H1 (cell line): ENCODE measurements around the gene ZBTB16. TPM values are rescaled to one million over a fixed set of nuclear protein-coding genes. Genes with fewer than 3 reads are reported as not detected.

Source experiments
- CTCF ChIA-PET: fragments of 300-600 bp; sonication (Branson Sonifier 250); formaldehyde crosslinking; loops from one replicate; lab custom pipeline; 2021; ENCODE audit not compliant: partially characterized antibody; lab: Charles Lee
- POLR2A ChIA-PET: fragments of 300-600 bp; sonication (Branson Sonifier 250); formaldehyde crosslinking; loops from one replicate; lab custom pipeline; 2021; ENCODE audit warnings: inconsistent platforms; ENCODE audit not compliant: partially characterized antibody; lab: Charles Lee
- DNase-seq, 2 experiments: peaks; one replicate each; pipeline versions ENCODE4 v3.0.0 to v3.0.0-alpha.2; 2010 to 2022; ENCODE audit warnings: low spot score in 2 of 2, low read depth in 1 of 2, mixed read lengths in 1 of 2
- FAIRE-seq: peaks from 2 replicates; lab custom pipeline; 2011; peaks lifted over from hg19 to GRCh38; lab: Jason Lieb, UNC
- H2AFZ ChIP-seq: 2 replicates; pipeline ENCODE4 v1.8.1; 2012; ENCODE audit warnings: low read length, inconsistent platforms
- H2AK5ac ChIP-seq: 2 replicates; pipeline ENCODE4 v1.6.1; 2013; ENCODE audit warnings: low read depth, low read length
- H2BK120ac ChIP-seq: replicated peaks from 2 replicates; pipeline ENCODE3; 2013; ENCODE audit warnings: low read depth, low read length, inconsistent platforms
- H2BK12ac ChIP-seq: 2 replicates; pipeline ENCODE4 v1.6.1; 2013; ENCODE audit warnings: low read depth, low read length
- H2BK15ac ChIP-seq: 2 replicates; pipeline ENCODE4 v1.6.1; 2013; ENCODE audit warnings: low read length
- H2BK20ac ChIP-seq: 2 replicates; pipeline ENCODE4 v1.6.1; 2013; ENCODE audit warnings: low read length
- H2BK5ac ChIP-seq: 2 replicates; pipeline ENCODE4 v1.6.1; 2013; ENCODE audit warnings: low read depth, low read length
- H3K14ac ChIP-seq: 2 replicates; pipeline ENCODE4 v1.6.1; 2013; ENCODE audit warnings: inconsistent platforms; ENCODE audit not compliant: insufficient read length
- H3K18ac ChIP-seq: 2 replicates; pipeline ENCODE4 v1.6.1; 2013; ENCODE audit warnings: low read length; ENCODE audit errors: extremely low read depth
- H3K23ac ChIP-seq: 2 replicates; pipeline ENCODE4 v1.6.1; 2013; ENCODE audit warnings: inconsistent platforms; ENCODE audit not compliant: insufficient read length
- H3K23me2 ChIP-seq: 2 replicates; pipeline ENCODE4 v1.6.1; 2013; ENCODE audit warnings: low read depth, low read length
- H3K27ac ChIP-seq: 2 replicates; pipeline ENCODE4 v1.6.1; 2011; ENCODE audit warnings: low read depth, low read length, inconsistent platforms
- H3K27me3 ChIP-seq, 4 experiments: replicated peaks in 1 of 4; 1 replicate in 1 of 4; 2 replicates in 3 of 4; pipeline versions ENCODE4 v1.6.1 to v1.8.1; 2011 to 2013; ENCODE audit warnings: low read length in 3 of 4, mild to moderate bottlenecking in 3 of 4, inconsistent platforms in 2 of 4, mixed read lengths in 2 of 4, moderate library complexity in 1 of 4; ENCODE audit not compliant: control insufficient read depth in 3 of 4, insufficient read depth in 3 of 4; ENCODE audit errors: extremely low read depth in 1 of 4
- H3K36me3 ChIP-seq, 4 experiments: 2 replicates each; pipeline versions ENCODE4 v1.6.1 to v1.8.1; 2011 to 2013; ENCODE audit warnings: mild to moderate bottlenecking in 4 of 4, low read length in 3 of 4, moderate library complexity in 2 of 4, control low read depth in 1 of 4, inconsistent platforms in 1 of 4; ENCODE audit not compliant: insufficient read depth in 4 of 4, control insufficient read depth in 2 of 4
- H3K4ac ChIP-seq: replicated peaks from 2 replicates; pipeline ENCODE3; 2013; ENCODE audit warnings: low read length, low read depth, mixed read lengths, inconsistent platforms; ENCODE audit not compliant: insufficient read length
- H3K4me1 ChIP-seq, 4 experiments: replicated peaks in 1 of 4; 1 replicate in 1 of 4; 2 replicates in 3 of 4; pipeline versions ENCODE4 v1.6.1 to v1.8.1; 2011 to 2013; ENCODE audit warnings: low read length in 3 of 4, inconsistent platforms in 2 of 4, mixed read lengths in 1 of 4; ENCODE audit not compliant: insufficient read depth in 4 of 4, control insufficient read depth in 3 of 4
- H3K4me2 ChIP-seq, 2 experiments: 2 replicates each; pipeline versions ENCODE4 v1.6.1 to v1.8.1; 2011 to 2013; ENCODE audit warnings: low read depth in 2 of 2, low read length in 2 of 2, control low read depth in 1 of 2, inconsistent platforms in 1 of 2, mild to moderate bottlenecking in 1 of 2; ENCODE audit not compliant: insufficient read depth in 1 of 2
- H3K4me3 ChIP-seq, 4 experiments: fragments of 200-600, 300-600 bp in 1 of 4; sonication (generic), shearing (Covaris generic), sonication (Bioruptor Twin) in 1 of 4; 2 replicates each; pipeline versions ENCODE4 v1.5.1 to v1.8.1; 2011 to 2016; ENCODE audit warnings: low read length in 4 of 4, low read depth in 3 of 4, control low read depth in 2 of 4, inconsistent platforms in 2 of 4, mild to moderate bottlenecking in 2 of 4, mixed read lengths in 1 of 4, moderate library complexity in 1 of 4; ENCODE audit not compliant: insufficient read depth in 2 of 4; ENCODE audit errors: extremely low read depth in 1 of 4
- H3K56ac ChIP-seq: replicated peaks from 2 replicates; pipeline ENCODE3; 2013; ENCODE audit warnings: low read depth, mild to moderate bottlenecking, mixed read lengths, low read length, inconsistent platforms; ENCODE audit not compliant: insufficient read length
- H3K79me1 ChIP-seq: 2 replicates; pipeline ENCODE4 v1.6.1; 2013; ENCODE audit warnings: low read depth, low read length, control low read depth
- H3K79me2 ChIP-seq, 2 experiments: 2 replicates each; pipeline versions ENCODE4 v1.6.1 to v1.8.1; 2012 to 2013; ENCODE audit warnings: low read length in 2 of 2, mild to moderate bottlenecking in 2 of 2, inconsistent platforms in 1 of 2; ENCODE audit not compliant: insufficient read depth in 2 of 2, control insufficient read depth in 1 of 2
- H3K9ac ChIP-seq, 4 experiments: replicated peaks in 1 of 4; 1 replicate in 1 of 4; 2 replicates in 3 of 4; pipeline versions ENCODE4 v1.6.1 to v1.8.1; 2011 to 2013; ENCODE audit warnings: low read depth in 3 of 4, low read length in 3 of 4, control low read depth in 2 of 4, mild to moderate bottlenecking in 2 of 4, moderate library complexity in 2 of 4, inconsistent platforms in 1 of 4; ENCODE audit errors: extremely low read depth in 1 of 4
- H3K9me3 ChIP-seq, 2 experiments: 2 replicates each; pipeline versions ENCODE4 v1.6.1 to v1.8.1; 2012 to 2013; ENCODE audit warnings: mild to moderate bottlenecking in 2 of 2, moderate library complexity in 2 of 2, control low read depth in 1 of 2, inconsistent platforms in 1 of 2, low read depth in 1 of 2, low read length in 1 of 2, mixed read lengths in 1 of 2; ENCODE audit not compliant: insufficient read depth in 2 of 2
- H4K20me1 ChIP-seq, 2 experiments: replicated peaks in 1 of 2; 2 replicates each; pipeline versions ENCODE3 to v1.8.1; 2011 to 2013; ENCODE audit warnings: inconsistent platforms in 2 of 2, low read length in 2 of 2, mild to moderate bottlenecking in 1 of 2; ENCODE audit not compliant: insufficient read depth in 2 of 2, control insufficient read depth in 1 of 2
- H4K5ac ChIP-seq: 2 replicates; pipeline ENCODE4 v1.6.1; 2013; ENCODE audit warnings: low read length, low read depth, mixed read lengths, inconsistent platforms; ENCODE audit not compliant: insufficient read length
- H4K8ac ChIP-seq: 2 replicates; pipeline ENCODE4 v1.8.0; 2013; ENCODE audit warnings: mild to moderate bottlenecking, moderate library complexity, low read length, inconsistent platforms; ENCODE audit not compliant: insufficient read depth; ENCODE audit errors: extremely low read depth
- H4K91ac ChIP-seq: replicated peaks from 2 replicates; pipeline ENCODE3; 2013; ENCODE audit warnings: low read length, mixed read lengths, inconsistent platforms; ENCODE audit not compliant: insufficient read length
- CHD1 ChIP-seq: IDR thresholded peaks from 2 replicates; pipeline ENCODE4 v1.6.1; 2012; ENCODE audit warnings: low read depth, low read length, improper control_type of control experiment
- CHD2 ChIP-seq: IDR thresholded peaks from 2 replicates; pipeline ENCODE4 v1.6.1; 2012; ENCODE audit warnings: low read length, improper control_type of control experiment
- CREB1 ChIP-seq: IDR thresholded peaks from 2 replicates; pipeline ENCODE4 v1.6.1; 2012; ENCODE audit warnings: inconsistent platforms
- EGR1 ChIP-seq: IDR thresholded peaks from 2 replicates; pipeline ENCODE4 v1.6.1; 2011; ENCODE audit warnings: low read depth, low read length, borderline replicate concordance
- JUN ChIP-seq: IDR thresholded peaks from 2 replicates; pipeline ENCODE4 v1.6.1; 2011; ENCODE audit warnings: low read depth, mild to moderate bottlenecking, improper control_type of control experiment, low read length
- MAFK ChIP-seq: IDR thresholded peaks from 2 replicates; pipeline ENCODE4 v1.6.1; 2012; ENCODE audit warnings: low read depth, mild to moderate bottlenecking, improper control_type of control experiment, low read length
- POLR2A ChIP-seq, 2 experiments: IDR thresholded peaks; 1 replicate in 1 of 2; 2 replicates in 1 of 2; pipeline ENCODE4 v1.6.1; 2011; ENCODE audit warnings: low read depth in 2 of 2, low read length in 2 of 2, mild to moderate bottlenecking in 2 of 2; ENCODE audit errors: control extremely low read depth in 1 of 2
- POLR2AphosphoS5 ChIP-seq: IDR thresholded peaks from 2 replicates; pipeline ENCODE4 v1.6.1; 2011; ENCODE audit warnings: low read depth, low read length
- RNF2 ChIP-seq: fragments of 200-900, 300-1000 bp; sonication (generic); IDR thresholded peaks from 2 replicates; pipeline ENCODE4 v1.7.1; 2016; ENCODE audit warnings: borderline replicate concordance, low read depth, mild to moderate bottlenecking, antibody characterized with exemption, low read length; ENCODE audit not compliant: poor library complexity, severe bottlenecking; ENCODE audit errors: missing control alignments
- RXRA ChIP-seq: IDR thresholded peaks from 2 replicates; pipeline ENCODE4 v1.6.1; 2011; ENCODE audit warnings: low read depth, mild to moderate bottlenecking, low read length, moderate library complexity; ENCODE audit not compliant: insufficient read depth
- SAP30 ChIP-seq: fragments of 300-600 bp; sonication (generic); IDR thresholded peaks from 2 replicates; pipeline ENCODE4 v1.7.1; 2012; ENCODE audit warnings: low read length, moderate library complexity, mild to moderate bottlenecking, inconsistent platforms; ENCODE audit not compliant: insufficient read depth, insufficient replicate concordance
- SP1 ChIP-seq: IDR thresholded peaks from 2 replicates; pipeline ENCODE4 v1.6.1; 2011; ENCODE audit warnings: low read depth, low read length
- SP2 ChIP-seq: IDR thresholded peaks from 2 replicates; pipeline ENCODE4 v1.6.1; 2012; ENCODE audit warnings: mild to moderate bottlenecking, low read length, inconsistent platforms
- TAF1 ChIP-seq: IDR thresholded peaks from 2 replicates; pipeline ENCODE4 v1.6.1; 2011; ENCODE audit warnings: mild to moderate bottlenecking, low read depth, low read length
- YY1 ChIP-seq: IDR thresholded peaks from 2 replicates; pipeline ENCODE4 v1.6.1; 2011; ENCODE audit warnings: low read depth, mild to moderate bottlenecking, low read length
- WGBS, 2 experiments: shearing (Covaris generic) in 1 of 2; methylation state at CpG; one replicate each; pipeline versions ENCODE4 v1.1.6 to v1.1.7; 2013 to 2015; ENCODE audit warnings: low lambda C conversion rate in 2 of 2, mixed read lengths in 2 of 2, inconsistent platforms in 1 of 2, low coverage in 1 of 2, missing lambda C conversion rate in 1 of 2; ENCODE audit not compliant: insufficient replicate concordance in 2 of 2, insufficient coverage in 1 of 2, insufficient read length in 1 of 2; ENCODE audit errors: extremely low coverage in 1 of 2, missing lambda C conversion rate in 1 of 2; 5-methylcytosine and 5-hydroxymethylcytosine counted together
- polyA plus RNA-seq, 7 experiments: library from polyadenylated mRNA; depleted of rRNA in 3 of 7; stranded (reverse) in 5 of 7; unstranded in 2 of 7; fragments of >200 nt in 5 of 7; fragments of 200-250 nt in 2 of 7; gene quantifications; 1 replicate in 5 of 7; 2 replicates in 1 of 7; 4 replicates in 1 of 7; pipeline versions ENCODE4 v1.2.1 to v1.2.3, GENCODE V29; 2011 to 2013; ENCODE audit warnings: missing spikeins in 2 of 7, mixed read lengths in 2 of 7
- total RNA-seq: library from RNA; stranded (reverse); fragmentation: NEBNext Ultra II Directional; extraction: Animal tissue kit (Norgen Biotek cat#: 25700); gene quantifications from 2 replicates; pipeline ENCODE4 v1.2.1, GENCODE V29; 2021

ZBTB16 gene
- total and polyA plus RNA-seq, 2 of the 8 experiments (the other 6 are each of a cell fraction or from before 2014, with no cell fraction given), result 0.12 to 0.61 TPM

DNA sequence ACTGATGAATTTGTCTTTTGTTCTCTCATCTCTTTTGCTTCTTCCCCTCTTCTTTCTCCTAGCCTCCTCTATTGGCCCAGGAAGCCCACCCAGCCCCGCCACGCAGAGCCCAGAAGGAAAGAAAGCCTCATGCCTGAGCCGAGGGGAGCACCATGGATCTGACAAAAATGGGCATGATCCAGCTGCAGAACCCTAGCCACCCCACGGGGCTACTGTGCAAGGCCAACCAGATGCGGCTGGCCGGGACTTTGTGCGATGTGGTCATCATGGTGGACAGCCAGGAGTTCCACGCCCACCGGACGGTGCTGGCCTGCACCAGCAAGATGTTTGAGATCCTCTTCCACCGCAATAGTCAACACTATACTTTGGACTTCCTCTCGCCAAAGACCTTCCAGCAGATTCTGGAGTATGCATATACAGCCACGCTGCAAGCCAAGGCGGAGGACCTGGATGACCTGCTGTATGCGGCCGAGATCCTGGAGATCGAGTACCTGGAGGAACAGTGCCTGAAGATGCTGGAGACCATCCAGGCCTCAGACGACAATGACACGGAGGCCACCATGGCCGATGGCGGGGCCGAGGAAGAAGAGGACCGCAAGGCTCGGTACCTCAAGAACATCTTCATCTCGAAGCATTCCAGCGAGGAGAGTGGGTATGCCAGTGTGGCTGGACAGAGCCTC, 3.8 kb downstream of the ZBTB16 start:
- 94% methylated on average over 25 of the region's 26 CpGs; no CpG with 5 or more reads in 1 of the 2 experiments for WGBS, 2 experiments
- Histone ChIP-seq H3K18ac (no peak overlapping the region), H3K23ac (no peak overlapping the region), H3K4me3 (no peak overlapping the region), H3K27ac (no peak overlapping the region), H3K4ac (no peak overlapping the region), H4K91ac (no peak overlapping the region), H3K79me1 (no peaks in the 10 kb centered on the region), H3K9me3 (no peaks in the 10 kb centered on the region), H4K20me1 (peaks cover 0 to 10% of the 10 kb centered on the region in 2 experiments), H2BK12ac (no peak overlapping the region), H3K14ac (no peak overlapping the region), H3K79me2 (no peaks in the 10 kb centered on the region), H4K5ac (no peak overlapping the region), H2BK120ac (no peak overlapping the region), H2AK5ac (no peak overlapping the region), H3K36me3 (no peaks in the 10 kb centered on the region; a peak in 1 of 8 replicates), H3K4me1 (peaks cover 0 to 22% (median 9%) of the 10 kb centered on the region in 4 experiments; a peak in 6 of 7 replicates), H3K9ac (no peak overlapping the region), H2BK20ac (no peak overlapping the region), H2BK15ac (no peak overlapping the region), H2BK5ac (no peak overlapping the region), H4K8ac (no peak overlapping the region), H3K23me2 (peaks cover 25% of the 10 kb centered on the region; the same call in 1 of the 2 replicates), H2AFZ (no peak overlapping the region), H3K4me2 (no peak overlapping the region), H3K27me3 (peaks cover 36 to 67% (median 63%) of the 10 kb centered on the region in 4 experiments), H3K56ac (no peak overlapping the region)
- POLR2A ChIA-PET, result no interaction called here
- DNase-seq, result no peak
- no peak for FAIRE-seq
- CTCF ChIA-PET, result interaction anchor here (1.6 kb wide), 1 partner anchor 118 kb away, joined by 4 read pairs; no protein-coding TSS in a partner anchor
- TF ChIP-seq SAP30, result no peak
- no peak for TF ChIP-seq POLR2A (IDR thresholded peaks at IDR 0.05; ENCODE audit: control extremely low read depth in 1 of 2, low read depth in 2 of 2, low read length in 2 of 2)
- no peak for TF ChIP-seq EGR1
- no peak for TF ChIP-seq CHD2
- no peak for TF ChIP-seq MAFK
- no peak for TF ChIP-seq CHD1
- no peak for TF ChIP-seq YY1
- no peak for TF ChIP-seq TAF1
- TF ChIP-seq RNF2, result no peak
- no peak for TF ChIP-seq SP1
- TF ChIP-seq POLR2AphosphoS5, result no peak
- TF ChIP-seq JUN, result no peak
- TF ChIP-seq RXRA, result no peak
- TF ChIP-seq CREB1, result no peak
- TF ChIP-seq SP2, result no peak
